Memory B cell (primary cell): ENCODE measurements around the gene MARCHF11.

ENCODE experiments used
- ATAC-seq: fragments of 150-1000 bp; cut with Tn5 transposase; 2 replicates; pipeline ENCODE4 v1.10.0; 2021; ENCODE audit warnings: low read depth, mild to moderate bottlenecking, moderate library complexity
- DNase-seq, 2 donors: peaks; one replicate each; pipeline ENCODE4 v3.0.0; 2022; ENCODE audit warnings: low spot score in 2 of 2
- H3K27ac Mint-ChIP-seq: one replicate; pipeline ENCODE4 v1.8.0; 2022; ENCODE audit warnings: mild to moderate bottlenecking, moderate library complexity, mixed read lengths
- H3K27me3 Mint-ChIP-seq: one replicate; pipeline ENCODE4 v1.8.0; 2022; ENCODE audit warnings: mixed read lengths
- H3K36me3 Mint-ChIP-seq: one replicate; pipeline ENCODE4 v1.8.0; 2022; ENCODE audit warnings: mild to moderate bottlenecking, mixed read lengths
- H3K4me1 Mint-ChIP-seq: one replicate; pipeline ENCODE4 v1.8.0; 2022; ENCODE audit warnings: mixed read lengths
- H3K4me3 Mint-ChIP-seq: one replicate; pipeline ENCODE4 v1.8.0; 2022; ENCODE audit warnings: mild to moderate bottlenecking, moderate library complexity, mixed read lengths
- H3K9me3 Mint-ChIP-seq: one replicate; pipeline ENCODE4 v1.8.0; 2022; ENCODE audit warnings: mixed read lengths

The MARCHF11 gene

DNA sequence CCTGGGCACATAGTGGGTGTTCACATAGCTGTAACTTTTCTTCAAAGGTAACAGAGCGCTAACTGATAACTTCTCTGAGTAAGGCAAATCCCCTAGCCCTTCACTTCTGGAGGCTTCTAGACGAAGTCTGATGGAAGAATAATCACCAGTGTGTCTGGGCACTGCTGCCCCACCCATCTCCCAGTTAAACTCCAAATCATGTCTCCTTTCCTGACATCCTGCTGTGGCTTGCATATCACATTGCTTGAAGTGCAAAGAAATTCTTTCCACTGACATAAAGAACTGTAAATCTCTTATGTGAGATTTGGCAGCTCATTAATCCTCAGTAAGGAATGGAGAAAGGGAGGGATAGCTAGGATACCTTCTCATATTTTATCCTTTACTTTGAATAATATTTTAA lies 74.6 kb downstream of the MARCHF11 start:
- peaks cover 9% of the 10 kb centered on the region for H3K9me3 Mint-ChIP-seq

DNA sequence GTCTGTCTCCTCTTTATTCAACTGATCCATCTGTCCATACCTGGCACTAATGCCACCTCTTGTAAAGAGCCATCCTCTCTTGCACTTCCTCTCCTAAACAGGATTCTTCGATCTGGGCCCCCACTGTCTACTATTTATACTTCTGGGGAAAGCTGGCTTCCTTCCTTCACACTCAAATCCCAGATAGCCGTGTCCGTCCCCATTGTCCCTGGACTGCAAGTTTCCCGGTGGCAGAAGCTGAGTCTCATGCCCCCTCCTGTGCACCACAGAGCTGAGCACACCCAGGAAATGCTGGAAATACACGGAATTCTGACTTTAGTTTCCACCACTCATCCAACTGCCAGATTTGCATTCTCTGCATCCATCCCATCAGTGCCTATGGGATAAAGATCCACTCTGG lies 84.0 kb downstream of the MARCHF11 start:
- Mint-ChIP-seq H3K27ac (no peak overlapping the region), H3K36me3 (no peaks in the 10 kb centered on the region), H3K27me3 (peaks cover 2% of the 10 kb centered on the region), H3K4me3 (no peak overlapping the region), H3K4me1 (no peaks in the 10 kb centered on the region), H3K9me3 (peaks cover 2% of the 10 kb centered on the region)
- ATAC-seq, result no peak
- no peak for DNase-seq

More for the DNA sequence above, 74.6 kb downstream of the MARCHF11 start:
- ATAC-seq (no peak), DNase-seq (no peak)
- H3K27me3 Mint-ChIP-seq, result no peaks in the 10 kb centered on the region
- H3K4me1 Mint-ChIP-seq, result no peaks in the 10 kb centered on the region
- no peaks in the 10 kb centered on the region for H3K36me3 Mint-ChIP-seq
- no peak overlapping the region for H3K4me3 Mint-ChIP-seq
- no peak overlapping the region for H3K27ac Mint-ChIP-seq

DNA sequence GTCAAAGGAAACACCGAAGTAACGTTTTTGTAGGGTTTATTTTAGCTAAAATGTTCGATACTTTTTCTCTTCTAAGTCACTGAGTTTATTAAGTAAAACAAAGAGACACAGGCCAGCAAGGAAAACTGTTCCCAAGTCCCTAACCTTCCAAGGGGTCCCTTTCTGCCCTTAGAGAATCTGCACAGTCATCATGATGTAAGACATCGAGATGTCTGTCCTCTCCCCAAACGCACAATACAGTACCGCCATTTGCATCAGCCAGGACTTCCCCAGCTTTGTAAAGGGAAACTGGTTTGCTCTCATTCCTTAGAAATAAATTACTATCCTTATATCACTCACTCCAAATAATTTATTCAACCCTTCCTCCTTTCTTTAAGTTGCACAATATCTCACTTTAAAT lies 89.3 kb downstream of the MARCHF11 start:
- Mint-ChIP-seq H3K36me3 (no peaks in the 10 kb centered on the region), H3K9me3 (peaks cover 3% of the 10 kb centered on the region), H3K27me3 (peaks cover 2% of the 10 kb centered on the region), H3K27ac (no peak overlapping the region), H3K4me3 (no peak overlapping the region), H3K4me1 (no peaks in the 10 kb centered on the region)
- ATAC-seq (no peak), DNase-seq (no peak)

DNA sequence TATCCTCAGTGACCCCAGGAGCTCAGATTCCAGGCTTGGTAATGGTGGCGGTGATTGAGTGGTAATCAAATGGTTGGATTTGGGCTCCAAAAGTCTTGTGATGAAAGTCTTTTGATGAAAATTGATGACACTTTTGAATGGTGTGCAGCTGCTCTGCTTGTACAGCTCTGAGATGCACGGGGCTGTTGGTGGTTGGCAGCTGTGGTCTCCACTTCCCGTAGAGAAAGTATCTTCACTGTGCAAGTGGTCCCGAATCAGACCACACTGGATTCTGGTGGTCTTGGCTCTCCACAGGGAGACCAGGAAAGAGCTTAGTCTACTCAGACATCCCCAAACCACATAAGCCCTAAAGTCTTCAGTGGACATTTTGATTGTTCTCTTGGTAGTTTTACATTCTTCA lies 96.6 kb downstream of the MARCHF11 start:
- peaks cover 4% of the 10 kb centered on the region for H3K9me3 Mint-ChIP-seq
- no peaks in the 10 kb centered on the region for H3K4me1 Mint-ChIP-seq
- ATAC-seq, result no peak
- H3K27ac Mint-ChIP-seq, result no peak overlapping the region
- no peak overlapping the region for H3K4me3 Mint-ChIP-seq
- H3K36me3 Mint-ChIP-seq, result no peaks in the 10 kb centered on the region
- H3K27me3 Mint-ChIP-seq, result peaks cover 1% of the 10 kb centered on the region
- no peak for DNase-seq

DNA sequence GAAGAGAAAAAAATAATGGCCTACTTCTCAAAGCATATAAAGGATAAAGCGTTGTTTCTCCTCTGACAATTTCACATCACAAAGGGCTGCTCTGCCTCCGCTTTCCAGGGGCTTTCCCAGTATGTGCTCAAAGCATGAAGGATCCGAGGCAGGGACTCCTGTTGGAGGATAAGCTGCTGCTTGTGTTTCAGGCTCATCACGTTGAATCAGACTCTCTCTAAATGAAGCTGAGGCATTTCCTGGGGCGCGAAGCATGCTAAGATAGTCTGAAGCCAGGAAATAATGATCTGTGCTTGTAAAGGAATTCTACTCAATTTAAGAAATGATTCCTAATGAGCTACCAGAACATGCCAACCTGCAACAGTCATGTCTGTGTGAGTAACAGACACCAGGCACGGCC lies 97.5 kb downstream of the MARCHF11 start:
- ATAC-seq (no peak), DNase-seq (no peak)
- no peaks in the 10 kb centered on the region for H3K36me3 Mint-ChIP-seq
- H3K4me3 Mint-ChIP-seq, result no peak overlapping the region
- H3K9me3 Mint-ChIP-seq, result peaks cover 3% of the 10 kb centered on the region
- H3K4me1 Mint-ChIP-seq, result no peaks in the 10 kb centered on the region
- H3K27ac Mint-ChIP-seq, result no peak overlapping the region
- H3K27me3 Mint-ChIP-seq, result peaks cover 1% of the 10 kb centered on the region

DNA sequence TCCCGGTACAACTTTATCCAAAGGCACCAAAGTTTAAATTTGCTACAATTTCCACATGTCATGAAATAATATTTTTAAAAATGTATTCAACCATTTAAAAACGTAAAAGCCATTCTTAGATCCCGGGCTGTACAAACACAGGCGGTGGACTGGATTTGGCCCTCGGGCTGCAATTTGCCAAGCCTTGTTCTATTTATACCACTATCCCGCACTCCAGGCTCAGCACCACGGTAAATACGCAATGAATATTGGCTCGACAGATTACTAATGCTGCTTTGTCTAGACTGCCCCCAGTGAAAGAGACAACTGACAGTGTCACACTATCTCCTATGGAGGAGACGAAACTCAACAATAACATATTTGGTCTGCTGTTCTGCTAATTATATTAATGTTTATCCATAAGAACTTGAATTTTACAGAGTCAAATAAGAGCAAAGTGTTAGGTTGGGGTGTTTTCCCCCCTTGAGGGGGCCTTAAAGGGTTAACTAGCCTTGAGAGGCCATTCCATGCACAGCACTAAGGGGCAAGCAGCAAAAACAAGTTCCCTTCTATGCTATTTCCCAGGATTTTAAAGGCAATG lies 98.1 kb downstream of the MARCHF11 start:
- Mint-ChIP-seq H3K4me1 (no peaks in the 10 kb centered on the region), H3K9me3 (peaks cover 3% of the 10 kb centered on the region), H3K4me3 (no peak overlapping the region), H3K36me3 (no peaks in the 10 kb centered on the region), H3K27me3 (peaks cover 1% of the 10 kb centered on the region), H3K27ac (no peak overlapping the region)
- ATAC-seq, result no peak
- DNase-seq, result no peak

DNA sequence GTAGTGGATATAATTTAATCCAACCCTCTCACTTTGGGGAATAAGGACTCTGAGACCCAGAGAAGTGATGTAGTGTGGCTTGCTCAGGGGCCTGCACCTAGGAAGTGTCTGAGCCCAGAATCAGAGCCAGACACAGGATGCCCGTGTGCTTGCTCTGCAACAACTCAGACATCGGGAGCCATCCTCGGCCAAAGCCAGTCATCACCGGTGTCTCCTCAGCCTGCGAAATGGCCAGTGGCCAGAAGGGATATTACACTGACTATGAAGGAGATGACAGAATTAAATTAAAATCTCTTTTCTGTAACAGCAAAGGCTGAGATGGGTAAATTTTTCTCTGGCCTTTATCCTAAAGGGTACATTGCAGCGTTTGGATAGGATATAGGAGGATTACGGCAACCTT lies 102.9 kb downstream of the MARCHF11 start:
- no peaks in the 10 kb centered on the region for H3K4me1 Mint-ChIP-seq
- DNase-seq (no peak), ATAC-seq (no peak)
- H3K9me3 Mint-ChIP-seq, result peaks cover 3% of the 10 kb centered on the region
- no peak overlapping the region for H3K27ac Mint-ChIP-seq
- H3K27me3 Mint-ChIP-seq, result peaks cover 1% of the 10 kb centered on the region
- no peaks in the 10 kb centered on the region for H3K36me3 Mint-ChIP-seq
- H3K4me3 Mint-ChIP-seq, result no peak overlapping the region

DNA sequence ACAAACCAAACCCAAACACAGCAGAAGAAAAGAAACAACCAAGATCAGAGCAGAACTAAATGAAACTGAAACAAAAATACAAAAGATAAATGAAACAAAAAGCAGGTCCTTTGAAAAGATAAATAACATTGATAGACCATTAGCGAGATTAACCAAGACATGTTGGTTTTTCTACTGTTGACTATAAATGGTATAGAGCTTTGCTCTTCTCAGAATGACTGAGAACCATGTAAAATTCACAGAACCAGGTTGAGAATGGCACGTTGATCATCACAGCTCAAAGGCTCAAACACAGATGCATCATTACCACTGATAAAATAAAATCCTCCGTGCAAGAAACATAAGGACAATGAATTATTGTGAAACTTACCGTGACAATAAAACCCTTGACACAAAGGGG lies 105.2 kb downstream of the MARCHF11 start:
- Mint-ChIP-seq H3K36me3 (no peaks in the 10 kb centered on the region), H3K27ac (no peak overlapping the region), H3K4me1 (no peaks in the 10 kb centered on the region), H3K27me3 (no peaks in the 10 kb centered on the region), H3K4me3 (no peak overlapping the region), H3K9me3 (no peaks in the 10 kb centered on the region)
- DNase-seq (no peak), ATAC-seq (no peak)

DNA sequence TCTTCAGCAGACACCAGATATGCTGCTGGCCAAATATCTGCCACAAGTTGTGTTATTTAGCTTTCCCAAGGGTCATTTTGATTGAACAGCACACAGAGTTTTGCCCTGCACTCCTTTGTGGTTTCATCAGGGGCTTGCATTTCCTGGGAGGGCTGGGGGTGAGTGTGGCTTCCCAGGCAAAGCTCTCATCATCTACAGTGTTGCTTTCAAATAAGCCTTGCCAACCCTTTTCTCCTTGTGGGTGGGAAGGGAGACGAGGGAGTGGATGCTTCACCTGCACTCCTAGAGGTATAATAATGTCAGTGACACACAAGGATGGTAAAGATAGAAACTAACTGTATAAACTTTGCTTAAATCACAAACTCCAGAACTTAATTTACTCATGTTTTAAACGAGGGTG lies 107.0 kb downstream of the MARCHF11 start:
- Mint-ChIP-seq H3K36me3 (no peaks in the 10 kb centered on the region), H3K4me3 (no peak overlapping the region), H3K9me3 (peaks cover 2% of the 10 kb centered on the region), H3K4me1 (no peaks in the 10 kb centered on the region), H3K27ac (no peak overlapping the region), H3K27me3 (no peaks in the 10 kb centered on the region)
- DNase-seq (no peak), ATAC-seq (no peak)

DNA sequence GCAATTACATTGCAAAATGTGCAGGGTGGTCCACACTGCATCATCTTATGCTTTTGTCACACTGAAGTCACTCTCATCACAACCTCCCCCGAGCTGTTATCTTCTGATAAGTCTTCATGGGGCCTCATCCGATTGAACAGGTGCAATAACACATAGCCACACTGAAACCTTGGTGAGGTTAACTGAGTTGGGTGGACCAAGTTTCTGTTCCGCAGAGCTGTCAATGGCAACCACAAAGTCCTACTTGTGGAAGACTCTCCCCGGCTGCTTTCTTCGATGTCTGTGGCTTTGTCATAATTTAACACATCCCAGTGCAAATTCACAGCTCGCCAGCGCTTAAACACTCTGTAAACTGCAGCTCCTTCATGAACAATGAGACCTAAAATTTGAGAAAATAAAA lies 112.2 kb downstream of the MARCHF11 start:
- Mint-ChIP-seq H3K27me3 (no peaks in the 10 kb centered on the region), H3K36me3 (no peaks in the 10 kb centered on the region), H3K4me1 (no peaks in the 10 kb centered on the region), H3K4me3 (no peak overlapping the region), H3K27ac (no peak overlapping the region), H3K9me3 (peaks cover 2% of the 10 kb centered on the region)
- DNase-seq (no peak), ATAC-seq (peak; percentile 64)

DNA sequence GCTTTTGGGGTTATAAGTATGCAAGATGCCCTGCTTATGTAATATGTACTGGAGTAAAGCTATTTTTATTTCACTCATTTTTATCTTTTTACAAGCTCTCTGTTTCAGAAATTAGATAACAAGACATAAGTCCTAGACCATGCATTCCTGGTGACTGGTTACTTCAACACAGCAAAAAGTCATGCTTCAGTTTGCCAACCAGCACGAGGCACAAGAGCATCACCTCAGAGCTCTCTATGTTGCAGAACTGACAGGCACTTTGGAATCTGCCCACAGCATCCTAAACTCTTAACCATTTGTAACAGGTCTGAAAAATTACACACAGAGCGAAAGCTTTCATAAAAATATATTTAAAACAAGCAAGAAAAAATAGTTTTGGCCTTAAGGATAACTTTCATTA lies 112.8 kb downstream of the MARCHF11 start:
- Mint-ChIP-seq H3K27ac (no peak overlapping the region), H3K4me3 (no peak overlapping the region), H3K27me3 (no peaks in the 10 kb centered on the region), H3K36me3 (no peaks in the 10 kb centered on the region), H3K9me3 (peaks cover 2% of the 10 kb centered on the region), H3K4me1 (no peaks in the 10 kb centered on the region)
- DNase-seq (no peak), ATAC-seq (no peak)

DNA sequence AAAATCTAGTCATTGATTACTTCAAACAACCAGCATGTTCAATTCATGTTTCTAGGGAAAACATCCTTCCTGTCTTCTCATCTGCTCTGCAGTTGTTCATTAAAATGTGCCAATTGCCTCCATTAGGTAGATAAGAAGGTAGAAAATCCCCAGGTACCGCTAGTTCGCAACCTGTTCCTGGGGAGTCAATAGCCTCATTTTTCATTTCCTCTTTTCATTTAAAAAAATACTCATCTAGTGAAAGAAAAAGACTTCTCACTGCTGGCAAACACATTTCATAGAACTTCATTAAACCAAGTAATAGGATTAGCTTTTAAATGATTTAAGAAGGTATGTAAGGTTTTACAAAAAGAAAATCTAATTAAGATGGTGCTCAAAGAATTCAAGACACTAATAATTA lies 113.3 kb downstream of the MARCHF11 start:
- peaks cover 2% of the 10 kb centered on the region for H3K9me3 Mint-ChIP-seq

DNA sequence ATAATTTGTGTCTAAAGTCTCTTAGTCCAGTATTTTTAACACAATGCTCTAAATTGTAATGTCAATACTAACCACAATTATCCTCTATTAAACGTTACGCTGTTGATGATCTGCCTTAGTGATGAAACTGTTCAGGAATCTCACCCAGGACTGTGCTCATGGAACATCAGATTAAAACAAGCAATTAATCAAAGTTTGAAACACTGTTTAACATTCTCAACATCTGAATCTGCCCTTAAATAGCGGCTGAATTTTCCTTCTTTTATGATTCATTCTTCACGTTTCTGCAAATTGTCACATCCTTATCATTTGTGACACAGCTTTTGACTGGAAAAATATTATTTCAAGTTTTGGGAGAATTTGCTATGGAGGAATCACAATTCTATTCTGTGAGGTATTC lies 113.8 kb downstream of the MARCHF11 start:
- Mint-ChIP-seq H3K27me3 (no peaks in the 10 kb centered on the region), H3K9me3 (peaks cover 2% of the 10 kb centered on the region), H3K4me1 (no peaks in the 10 kb centered on the region), H3K36me3 (no peaks in the 10 kb centered on the region), H3K27ac (no peak overlapping the region), H3K4me3 (no peak overlapping the region)
- DNase-seq, result no peak
- ATAC-seq, result no peak

More for the DNA sequence above, 113.3 kb downstream of the MARCHF11 start:
- Mint-ChIP-seq H3K4me3 (no peak overlapping the region), H3K4me1 (no peaks in the 10 kb centered on the region), H3K27ac (no peak overlapping the region), H3K36me3 (no peaks in the 10 kb centered on the region), H3K27me3 (no peaks in the 10 kb centered on the region)
- no peak for DNase-seq
- ATAC-seq, result no peak

DNA sequence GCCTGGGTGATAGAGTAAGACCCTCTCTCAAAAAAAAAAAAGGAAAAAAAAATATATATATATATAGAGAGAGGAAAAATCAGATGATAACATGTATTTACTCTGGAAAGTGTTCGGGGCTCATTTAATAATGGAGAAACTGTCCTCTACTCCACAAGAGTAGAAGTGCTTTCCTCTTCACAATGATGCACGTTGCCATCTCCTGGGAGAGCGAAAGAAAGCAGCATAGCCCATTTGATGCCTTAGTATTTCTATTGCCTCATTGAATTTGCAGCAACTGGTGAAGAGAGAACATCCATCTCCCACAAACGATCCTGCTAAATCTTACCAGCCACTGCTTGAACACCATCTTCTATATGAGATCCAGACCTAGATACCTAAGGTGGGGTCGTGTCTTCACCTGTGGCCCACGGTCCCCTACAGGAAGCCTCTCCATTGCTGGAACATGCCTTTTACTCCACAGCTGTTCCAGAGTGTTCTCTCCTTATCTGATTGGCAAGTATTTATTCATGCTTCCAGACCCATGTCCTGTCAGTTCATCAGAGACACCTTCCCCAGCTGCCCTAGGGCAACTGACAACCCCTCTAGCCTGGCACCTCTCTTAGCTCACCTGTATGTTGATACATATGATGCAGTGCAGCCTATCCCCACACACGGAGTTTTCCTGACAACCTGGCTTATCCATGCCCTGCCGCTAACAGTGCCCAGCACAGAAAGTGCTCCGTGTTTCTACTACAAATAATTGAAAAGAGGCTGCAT lies 115.3 kb downstream of the MARCHF11 start:
- no peak overlapping the region for H3K4me3 Mint-ChIP-seq
- no peaks in the 10 kb centered on the region for H3K4me1 Mint-ChIP-seq
- peaks cover 7% of the 10 kb centered on the region for H3K9me3 Mint-ChIP-seq
- no peaks in the 10 kb centered on the region for H3K27me3 Mint-ChIP-seq
- ATAC-seq (no peak), DNase-seq (no peak)
- no peaks in the 10 kb centered on the region for H3K36me3 Mint-ChIP-seq
- H3K27ac Mint-ChIP-seq, result no peak overlapping the region

DNA sequence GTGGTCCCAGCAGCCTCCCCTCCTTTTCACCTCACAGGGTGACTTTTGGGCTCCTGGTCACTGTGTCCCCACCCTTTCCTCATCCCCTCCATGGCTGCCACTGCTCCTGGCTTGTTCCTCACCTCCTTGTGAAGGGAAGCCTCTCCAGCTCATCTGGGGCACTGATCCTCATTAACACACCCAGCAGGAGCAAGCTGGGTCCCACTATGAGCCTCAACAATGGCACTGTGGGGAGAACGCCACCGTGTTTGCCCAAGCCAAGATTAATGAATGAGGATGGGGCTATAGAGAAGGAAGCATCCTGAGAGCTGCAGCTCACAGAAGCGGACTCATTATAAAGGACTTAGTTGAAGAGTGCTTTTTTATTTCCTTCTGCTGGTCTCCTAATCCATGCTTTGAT lies 118.4 kb downstream of the MARCHF11 start:
- Mint-ChIP-seq H3K4me3 (no peak overlapping the region), H3K36me3 (no peaks in the 10 kb centered on the region), H3K4me1 (no peaks in the 10 kb centered on the region), H3K27me3 (no peaks in the 10 kb centered on the region), H3K27ac (no peak overlapping the region), H3K9me3 (peaks cover 10% of the 10 kb centered on the region)
- DNase-seq (no peak), ATAC-seq (no peak)
